Fibroblast of pulmonary artery (primary cell): Measurements from ENCODE around the gene TOP3A.
"Not testable (repeated sequence)": the region's sequence is repeated elsewhere in the genome, so short reads cannot be mapped to it uniquely, and the experiment has no call there.

Source experiments
- DNase-seq: peaks from one replicate; pipeline ENCODE4 v3.0.0-alpha.2; 2010; ENCODE audit warnings: low read depth
- H3K4me3 ChIP-seq: replicated peaks from 2 replicates; pipeline ENCODE4 v1.5.1; 2011; ENCODE audit warnings: low read depth, mild to moderate bottlenecking, control low read depth, low read length, moderate library complexity
- CTCF ChIP-seq: IDR thresholded peaks from 2 replicates; pipeline ENCODE4 v1.5.1; 2011; ENCODE audit warnings: mild to moderate bottlenecking, control low read depth, low read length, inconsistent platforms; ENCODE audit errors: missing control alignments

The TOP3A gene

DNA sequence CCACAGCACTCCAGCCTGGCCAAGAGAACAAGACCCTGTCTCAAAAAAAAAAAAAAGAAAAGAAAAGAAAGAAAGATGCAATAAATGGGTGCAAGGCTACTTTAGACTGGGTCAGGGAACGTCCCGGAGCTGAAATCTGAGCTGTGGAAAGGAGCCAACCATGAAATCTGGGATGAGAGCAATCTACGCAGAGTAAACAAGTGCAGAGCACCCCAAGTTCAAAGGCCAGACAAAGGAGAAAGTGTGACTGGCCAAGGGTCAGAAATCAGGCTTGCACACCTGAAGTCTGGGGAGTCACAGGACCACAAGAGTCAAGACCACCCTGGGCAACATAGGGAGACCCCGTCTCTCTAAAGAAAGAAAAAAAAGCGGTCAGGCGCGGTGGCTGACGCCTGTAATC is 45.7 kb upstream of the TOP3A start:
- no peak overlapping the region for H3K4me3 ChIP-seq
- no peak for TF ChIP-seq CTCF
- DNase-seq: no peak

- no peak for TF ChIP-seq CTCF
- DNase-seq: peak; percentile 73
- H3K4me3 ChIP-seq: no peak overlapping the region
These were observed 41.8 kb upstream of the TOP3A start for GRCh38 chr17:18356624-18357023.

- H3K4me3 ChIP-seq: no peak overlapping the region
- DNase-seq: no peak
- no peak for TF ChIP-seq CTCF
These were observed 38.7 kb upstream of the TOP3A start for GRCh38 chr17:18353541-18353940.

DNA sequence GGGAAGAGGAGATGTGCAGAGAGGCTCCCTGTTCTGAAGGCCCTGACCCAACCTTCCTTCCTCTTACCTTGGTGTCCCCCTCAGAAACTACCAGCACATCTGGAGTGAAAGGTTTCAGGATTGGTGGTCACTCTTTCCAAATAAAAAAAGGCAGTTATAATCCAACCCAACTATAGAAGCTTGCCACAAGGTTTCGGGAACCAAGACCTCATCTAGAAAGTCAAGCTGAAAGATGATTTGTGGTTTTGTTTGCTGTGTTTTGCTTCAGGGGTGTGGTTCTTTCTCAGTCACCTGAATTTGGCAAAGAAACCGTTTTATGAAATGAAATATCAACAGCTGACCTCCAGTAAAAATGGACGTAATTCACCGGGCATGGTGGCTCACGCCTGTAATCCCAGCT is 29.2 kb upstream of the TOP3A start:
- no peak for TF ChIP-seq CTCF
- DNase-seq: no peak
- H3K4me3 ChIP-seq: no peak overlapping the region

DNA sequence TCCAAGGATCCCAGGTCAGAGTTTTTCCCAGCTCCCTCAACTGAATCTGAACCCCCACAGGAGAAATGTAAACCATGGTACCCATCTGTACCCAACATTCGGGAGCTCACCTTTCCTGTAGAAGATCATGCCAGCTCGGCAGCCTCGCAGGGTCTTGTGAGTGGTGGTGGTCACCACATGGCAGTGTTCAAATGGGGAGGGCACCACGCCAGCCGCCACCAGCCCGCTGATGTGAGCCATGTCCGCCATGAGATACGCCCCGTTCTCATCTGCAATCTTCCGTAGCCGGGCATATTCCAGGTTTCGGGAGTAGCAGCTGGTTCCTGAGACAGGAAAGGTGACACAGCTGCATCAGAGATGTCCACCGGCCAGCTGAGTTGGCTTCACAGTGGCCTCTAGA is 25.1 kb upstream of the TOP3A start:
- DNase-seq: no peak
- no peak overlapping the region for H3K4me3 ChIP-seq
- no peak for TF ChIP-seq CTCF

DNA sequence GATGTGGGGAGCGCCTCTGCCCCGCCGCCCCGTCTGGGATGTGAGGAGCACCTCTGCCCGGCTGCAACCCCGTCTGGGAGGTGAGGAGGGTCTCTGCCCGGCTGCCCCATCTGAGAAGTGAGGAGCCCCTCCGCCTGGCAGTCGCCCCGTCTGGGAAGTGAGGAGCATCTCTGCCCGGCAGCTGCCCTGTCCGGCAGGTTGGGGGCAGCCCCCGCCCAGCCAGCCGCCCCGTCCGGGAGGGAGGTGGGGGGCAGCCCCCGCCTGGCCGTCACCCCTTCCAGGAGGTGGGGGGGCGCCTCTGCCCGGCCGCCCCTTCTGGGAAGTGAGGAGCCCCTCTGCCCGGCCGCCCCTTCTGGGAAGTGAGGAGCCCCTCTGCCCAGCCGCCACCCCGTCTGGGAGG is 23.4 kb upstream of the TOP3A start:
- DNase-seq, H3K4me3 ChIP-seq: not testable (repeated sequence)

DNA sequence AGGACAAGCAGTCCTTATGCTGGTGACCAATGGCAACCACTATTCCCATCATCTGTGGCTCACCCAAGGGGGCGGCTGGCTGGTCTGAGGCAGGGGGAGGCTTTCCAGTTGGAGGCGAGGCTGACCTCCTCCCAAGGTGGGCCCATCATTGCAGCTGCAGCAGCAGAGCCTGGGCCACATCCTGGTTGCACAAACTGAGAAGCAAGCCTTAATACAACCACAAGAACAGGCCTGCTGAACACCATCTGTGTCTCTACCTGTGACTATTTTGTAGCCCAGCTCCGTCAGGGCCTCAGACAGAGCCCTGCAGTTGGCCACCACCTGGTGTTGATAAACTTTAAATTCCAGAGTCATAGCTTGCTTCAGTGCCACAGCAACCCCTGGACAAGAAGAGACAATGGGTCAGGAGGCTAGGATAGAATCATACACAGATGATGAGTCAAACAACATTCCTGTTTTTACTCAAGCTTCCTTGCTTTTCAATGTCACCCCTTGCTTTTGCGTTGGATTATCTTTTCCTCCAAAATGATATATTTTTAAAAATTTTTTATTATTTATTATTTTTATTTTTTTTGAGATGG is 18.2 kb upstream of the TOP3A start:
- TF ChIP-seq CTCF: no peak
- DNase-seq: no peak

More for the DNA sequence above, 18.2 kb upstream of the TOP3A start:
- no peak overlapping the region for H3K4me3 ChIP-seq
